ENCODE measurements around the gene FAM47A. TPM values are rescaled to one million over a fixed set of nuclear protein-coding genes. Genes with fewer than 3 reads are reported as not detected.

Gene FAM47A
- not detected for polyA plus RNA-seq (2012; ENCODE audit: insufficient read length, low read depth)

- TF ChIP-seq TAF1 (IDR thresholded peaks at IDR 0.05; ENCODE audit: borderline replicate concordance, insufficient read depth, low read length) (no peak), POLR2AphosphoS5 (IDR thresholded peaks at IDR 0.05; ENCODE audit: low read depth, low read length) (no peak), FOXP2 (optimal IDR thresholded peaks at IDR 0.05; ENCODE audit: borderline replicate concordance, extremely low read depth, extremely low read length, insufficient read depth) (no peak), REST (IDR thresholded peaks at IDR 0.05; ENCODE audit: insufficient read depth in 1 of 2, low read depth in 2 of 2, low read length in 2 of 2) (no peak), SIN3A (IDR thresholded peaks at IDR 0.05; ENCODE audit: borderline replicate concordance, insufficient read depth, low read length) (no peak)
Observed at GRCh38 chrX:34132028-34132427, at the start of gene FAM47A. TSS of gene FAM47A (minus strand) at chrX:34132314. CDS start at chrX:34132278, 36 bp downstream.

GRCh38 chrX:34147345-34147744 lies 15.2 kb upstream of the FAM47A start:
- no peak for TF ChIP-seq TAF1 (IDR thresholded peaks at IDR 0.05; ENCODE audit: borderline replicate concordance, insufficient read depth, low read length)
- TF ChIP-seq REST (IDR thresholded peaks at IDR 0.05; ENCODE audit: insufficient read depth in 1 of 2, low read depth in 2 of 2, low read length in 2 of 2): no peak
- no peak for TF ChIP-seq POLR2AphosphoS5 (IDR thresholded peaks at IDR 0.05; ENCODE audit: low read depth, low read length)
- TF ChIP-seq SIN3A (IDR thresholded peaks at IDR 0.05; ENCODE audit: borderline replicate concordance, insufficient read depth, low read length): no peak
- TF ChIP-seq FOXP2 (optimal IDR thresholded peaks at IDR 0.05; ENCODE audit: borderline replicate concordance, extremely low read depth, extremely low read length, insufficient read depth): no peak

- TF ChIP-seq SIN3A (IDR thresholded peaks at IDR 0.05; ENCODE audit: borderline replicate concordance, insufficient read depth, low read length) (no peak), REST (IDR thresholded peaks at IDR 0.05; ENCODE audit: insufficient read depth in 1 of 2, low read depth in 2 of 2, low read length in 2 of 2) (no peak), FOXP2 (optimal IDR thresholded peaks at IDR 0.05; ENCODE audit: borderline replicate concordance, extremely low read depth, extremely low read length, insufficient read depth) (no peak), POLR2AphosphoS5 (IDR thresholded peaks at IDR 0.05; ENCODE audit: low read depth, low read length) (no peak), TAF1 (IDR thresholded peaks at IDR 0.05; ENCODE audit: borderline replicate concordance, insufficient read depth, low read length) (no peak)
Observed at GRCh38 chrX:34146906-34147305, 14.8 kb upstream of the FAM47A start.

GRCh38 chrX:34144246-34144645 lies 12.1 kb upstream of the FAM47A start:
- TF ChIP-seq TAF1 (IDR thresholded peaks at IDR 0.05; ENCODE audit: borderline replicate concordance, insufficient read depth, low read length): no peak
- TF ChIP-seq REST (IDR thresholded peaks at IDR 0.05; ENCODE audit: insufficient read depth in 1 of 2, low read depth in 2 of 2, low read length in 2 of 2): no peak
- no peak for TF ChIP-seq FOXP2 (optimal IDR thresholded peaks at IDR 0.05; ENCODE audit: borderline replicate concordance, extremely low read depth, extremely low read length, insufficient read depth)
- no peak for TF ChIP-seq POLR2AphosphoS5 (IDR thresholded peaks at IDR 0.05; ENCODE audit: low read depth, low read length)
- TF ChIP-seq SIN3A (IDR thresholded peaks at IDR 0.05; ENCODE audit: borderline replicate concordance, insufficient read depth, low read length): no peak

- TF ChIP-seq REST (IDR thresholded peaks at IDR 0.05; ENCODE audit: insufficient read depth in 1 of 2, low read depth in 2 of 2, low read length in 2 of 2) (no peak), FOXP2 (optimal IDR thresholded peaks at IDR 0.05; ENCODE audit: borderline replicate concordance, extremely low read depth, extremely low read length, insufficient read depth) (no peak), POLR2AphosphoS5 (IDR thresholded peaks at IDR 0.05; ENCODE audit: low read depth, low read length) (no peak)
Observed at GRCh38 chrX:34140816-34141215, 8.7 kb upstream of the FAM47A start.
